C1 segment of cervical spinal cord (tissue), 14 donors: Measurements from ENCODE around the gene PCP2.

ENCODE experiments used
- DNase-seq, 14 donors: peaks; one replicate each; lab custom pipeline; 2025; lab: John Stamatoyannopoulos, UW

The PCP2 gene

DNA sequence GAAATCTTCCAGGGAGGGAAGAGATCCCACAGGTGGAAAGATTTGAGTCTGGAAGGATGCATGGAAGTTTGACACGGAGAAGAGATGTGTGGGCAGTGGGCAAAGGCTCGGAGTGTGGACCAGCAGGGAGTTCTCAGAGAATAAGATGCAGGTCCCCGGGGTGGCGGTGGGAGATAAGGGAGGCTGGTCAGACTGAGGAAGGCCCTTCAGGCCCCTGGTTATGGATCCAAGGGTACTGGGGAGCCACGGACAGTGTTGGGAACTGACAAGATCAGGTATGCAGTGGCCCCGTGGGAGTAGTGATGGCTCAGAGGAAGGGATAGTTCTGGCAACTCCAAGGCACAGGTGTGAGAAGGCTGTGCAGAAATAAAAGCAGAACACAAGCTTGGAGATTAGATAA, 35.3 kb downstream of the PCP2 start:
- no peak for DNase-seq

DNA sequence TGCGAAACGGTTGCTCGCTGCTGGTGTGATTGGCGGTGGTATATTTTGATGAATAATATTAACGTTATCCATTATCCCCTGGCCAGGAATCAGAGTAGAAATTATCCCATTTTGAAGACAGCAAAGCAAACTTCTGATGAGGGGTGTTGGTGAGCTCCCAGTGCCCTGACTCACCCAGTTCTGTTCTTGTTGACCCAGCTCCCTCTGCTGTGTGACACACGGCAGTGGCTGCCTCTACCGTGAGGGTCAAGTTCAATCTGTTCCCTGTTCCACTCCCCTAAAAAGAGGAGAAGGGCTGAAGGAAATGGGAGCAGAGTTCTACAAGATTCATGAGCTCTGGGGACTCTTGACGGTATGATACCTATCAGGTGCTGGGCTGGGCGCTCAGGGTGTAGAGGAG, 35.8 kb downstream of the PCP2 start:
- no peak for DNase-seq

DNA sequence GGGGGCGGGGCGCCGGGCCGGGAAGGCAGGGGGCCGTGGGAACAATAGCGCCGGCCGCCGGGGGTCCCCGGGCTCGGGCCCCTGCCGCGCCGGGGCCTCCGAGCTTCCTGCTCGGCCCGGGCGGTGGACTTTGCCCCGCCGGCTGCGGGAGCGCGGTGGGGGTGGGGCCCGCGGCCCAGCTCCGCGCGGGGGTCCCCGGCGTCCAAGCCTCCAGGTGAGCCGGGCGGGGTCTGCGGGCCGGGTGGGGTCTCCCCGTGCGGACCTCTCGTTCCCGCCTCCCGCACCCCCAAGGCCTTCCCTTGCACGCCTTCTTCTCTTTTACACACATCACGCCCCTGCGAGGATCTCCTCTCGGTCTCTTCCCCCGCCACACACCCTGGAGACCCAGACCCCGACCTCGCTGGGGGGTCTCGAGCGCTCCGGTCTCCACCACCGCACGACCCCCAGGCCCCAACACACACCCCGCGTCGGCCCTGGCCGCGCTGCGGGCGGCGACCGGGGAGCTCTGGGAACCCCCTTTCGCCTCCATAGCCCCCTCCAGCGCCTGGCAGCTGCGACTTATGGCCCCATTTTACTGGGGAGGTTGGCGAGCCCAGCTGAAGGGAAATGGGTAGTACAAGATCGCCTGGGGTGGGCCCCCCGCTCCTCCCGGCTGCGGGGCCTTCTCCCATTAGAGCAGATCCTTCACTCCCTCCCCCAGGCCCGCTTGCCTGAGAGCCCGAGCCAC, 37.1 kb downstream of the PCP2 start:
- DNase-seq, result no peak

DNA sequence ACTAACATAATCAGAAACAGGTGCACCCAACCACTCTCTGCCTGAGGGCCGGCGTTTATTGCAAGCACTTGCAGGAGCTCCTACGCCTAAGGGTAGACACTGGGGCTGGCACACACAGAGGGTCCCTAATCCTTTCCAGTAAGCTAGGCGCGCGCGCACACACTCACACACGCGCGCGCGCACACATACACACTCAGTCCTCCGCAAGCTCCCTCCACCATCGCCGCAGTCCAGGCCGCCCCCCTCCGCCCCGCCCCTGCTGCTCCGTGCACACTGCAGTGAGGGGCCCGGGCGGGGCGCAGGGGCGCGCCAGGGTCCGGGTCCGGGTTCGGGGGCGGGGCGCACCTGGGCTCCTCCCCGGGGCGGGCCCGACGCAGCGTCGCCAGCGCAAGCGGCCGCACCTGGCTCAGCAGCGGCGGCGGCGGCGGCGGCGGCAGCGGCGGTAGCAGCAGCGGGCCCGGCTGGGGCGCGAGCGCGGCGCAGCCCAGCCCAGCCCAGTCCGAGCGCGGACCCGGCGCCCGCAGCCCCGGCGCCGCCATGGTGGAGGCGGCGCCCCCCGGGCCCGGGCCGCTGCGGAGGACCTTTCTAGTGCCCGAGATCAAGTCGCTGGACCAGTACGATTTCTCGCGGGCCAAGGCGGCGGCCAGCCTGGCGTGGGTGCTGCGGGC, 37.9 kb downstream of the PCP2 start, which contains the start of gene CAMSAP3:
Gene CAMSAP3 (plus strand): TSS at position 398 of the 668 bp plus-strand sequence. CDS start 140 bp downstream, at position 538.
- DNase-seq, result peak in 1 of 14 donors; percentile 55

DNA sequence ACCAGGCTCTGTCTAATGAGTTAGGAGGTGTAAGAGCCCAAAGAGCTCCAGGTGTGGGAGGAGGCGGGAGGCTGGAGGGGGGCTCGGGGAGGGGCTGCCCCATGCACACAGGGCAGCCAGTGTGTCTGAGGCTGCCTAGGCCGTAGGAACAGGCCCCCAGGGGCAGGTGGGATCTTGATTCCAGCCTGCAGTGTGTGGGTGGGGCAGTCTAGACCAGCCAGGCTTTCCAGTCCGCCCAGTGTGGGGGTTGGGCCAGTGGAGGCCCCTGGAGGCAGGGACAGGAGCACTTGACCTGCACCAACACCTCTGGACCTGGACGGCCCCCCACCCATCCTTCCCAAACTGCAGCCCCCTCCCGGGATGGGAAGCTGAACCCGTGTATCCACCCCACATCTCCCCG, 43.3 kb downstream of the PCP2 start:
- no peak for DNase-seq

DNA sequence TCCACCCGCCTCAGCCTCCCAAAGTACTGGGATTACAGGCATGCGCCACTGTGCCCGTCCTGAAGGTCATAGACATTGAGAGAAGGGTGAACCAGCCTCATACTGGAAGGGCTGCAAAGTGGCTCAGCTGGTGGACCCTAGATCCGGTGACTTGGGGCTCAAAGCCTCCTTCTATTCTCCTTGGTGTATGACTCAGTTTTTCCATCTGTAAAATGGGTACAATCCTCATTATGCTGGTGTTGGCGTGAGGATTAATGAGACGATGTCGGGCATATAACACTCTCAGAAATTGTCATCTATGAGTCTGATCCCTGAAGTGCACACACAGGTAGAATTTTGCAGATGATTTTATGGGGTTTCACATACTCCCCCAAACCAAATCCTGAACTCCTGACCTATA, 43.7 kb downstream of the PCP2 start:
- no peak for DNase-seq

DNA sequence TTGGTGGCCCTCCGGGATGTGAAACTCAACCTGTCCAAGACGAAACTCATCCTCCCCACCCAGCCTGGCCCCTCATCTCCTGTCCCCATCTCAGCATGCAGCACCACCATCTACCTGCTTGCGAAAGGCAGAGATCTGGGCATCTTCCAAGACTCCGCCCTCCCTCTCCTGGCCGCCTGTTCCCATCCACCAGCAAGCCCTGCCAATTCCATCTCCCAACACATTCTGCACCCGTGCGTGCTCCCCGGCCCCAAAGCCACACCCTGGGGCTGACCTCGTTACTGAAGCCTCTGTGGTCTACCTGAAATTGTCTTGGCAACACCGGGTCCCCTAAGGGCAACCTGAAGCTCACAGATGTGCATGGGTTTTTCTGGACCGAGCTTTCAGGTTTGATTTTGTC, 51.1 kb downstream of the PCP2 start:
- no peak for DNase-seq
